Jurkat, Clone E6-1 (cell line): Measurements from ENCODE around the gene SLFN11. TPM values are rescaled to one million over a fixed set of nuclear protein-coding genes. Genes with fewer than 3 reads are reported as not detected.
A peak's percentile ranks its signal among the peaks of the same experiment; 100 is the strongest.
"Not testable (repeated sequence)": the region's sequence is repeated elsewhere in the genome, so short reads cannot be mapped to it uniquely, and the experiment has no call there.

Source experiments
- DNase-seq: peaks from one replicate; pipeline ENCODE4 v3.0.0-alpha.2; 2011; ENCODE audit warnings: low read depth, low spot score
- H3K4me3 ChIP-seq: 2 replicates; pipeline ENCODE4 v1.5.1; 2011; ENCODE audit warnings: mild to moderate bottlenecking, low read length, control low read depth, moderate library complexity
- polyA plus RNA-seq: library from polyadenylated mRNA; unstranded; fragments of >200 nt; gene quantifications from one replicate; pipeline ENCODE4 v1.2.1, GENCODE V29; 2012; ENCODE audit warnings: missing spikeins; ENCODE audit not compliant: insufficient read length, insufficient read depth

The SLFN11 gene, protein sequence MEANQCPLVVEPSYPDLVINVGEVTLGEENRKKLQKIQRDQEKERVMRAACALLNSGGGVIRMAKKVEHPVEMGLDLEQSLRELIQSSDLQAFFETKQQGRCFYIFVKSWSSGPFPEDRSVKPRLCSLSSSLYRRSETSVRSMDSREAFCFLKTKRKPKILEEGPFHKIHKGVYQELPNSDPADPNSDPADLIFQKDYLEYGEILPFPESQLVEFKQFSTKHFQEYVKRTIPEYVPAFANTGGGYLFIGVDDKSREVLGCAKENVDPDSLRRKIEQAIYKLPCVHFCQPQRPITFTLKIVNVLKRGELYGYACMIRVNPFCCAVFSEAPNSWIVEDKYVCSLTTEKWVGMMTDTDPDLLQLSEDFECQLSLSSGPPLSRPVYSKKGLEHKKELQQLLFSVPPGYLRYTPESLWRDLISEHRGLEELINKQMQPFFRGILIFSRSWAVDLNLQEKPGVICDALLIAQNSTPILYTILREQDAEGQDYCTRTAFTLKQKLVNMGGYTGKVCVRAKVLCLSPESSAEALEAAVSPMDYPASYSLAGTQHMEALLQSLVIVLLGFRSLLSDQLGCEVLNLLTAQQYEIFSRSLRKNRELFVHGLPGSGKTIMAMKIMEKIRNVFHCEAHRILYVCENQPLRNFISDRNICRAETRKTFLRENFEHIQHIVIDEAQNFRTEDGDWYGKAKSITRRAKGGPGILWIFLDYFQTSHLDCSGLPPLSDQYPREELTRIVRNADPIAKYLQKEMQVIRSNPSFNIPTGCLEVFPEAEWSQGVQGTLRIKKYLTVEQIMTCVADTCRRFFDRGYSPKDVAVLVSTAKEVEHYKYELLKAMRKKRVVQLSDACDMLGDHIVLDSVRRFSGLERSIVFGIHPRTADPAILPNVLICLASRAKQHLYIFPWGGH
- polyA plus RNA-seq = 36.4 TPM

DNA sequence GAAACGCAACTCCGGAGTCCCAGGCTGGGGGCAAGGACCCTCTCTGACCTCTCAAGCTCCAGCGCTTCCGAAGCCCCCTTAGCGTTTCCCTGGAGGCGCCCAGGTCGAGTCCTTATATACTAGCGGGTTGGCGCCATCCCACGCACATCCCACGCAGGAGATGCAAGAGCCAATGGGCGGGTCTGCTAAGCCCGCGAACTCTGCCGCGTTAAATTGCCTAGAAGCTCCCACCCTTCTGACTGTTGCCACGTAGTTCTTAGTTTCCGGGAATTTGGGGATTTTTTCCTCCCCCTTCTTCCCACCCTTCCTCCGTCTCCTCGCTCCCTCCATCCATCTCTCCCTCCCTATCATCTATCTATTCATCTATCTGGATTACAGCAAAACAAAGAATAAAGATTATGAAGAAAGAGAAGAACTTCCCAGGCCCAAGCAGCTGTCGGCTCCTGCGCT, at the start of gene SLFN11:
Gene SLFN11 (minus strand): TSS at position 88 of the 450 bp plus-strand sequence. CDS start 9,814 bp downstream, outside the sequence.
- H3K4me3 ChIP-seq = peak within 1 kb of the TSS; percentile 83
- peak; percentile 91 for DNase-seq

DNA sequence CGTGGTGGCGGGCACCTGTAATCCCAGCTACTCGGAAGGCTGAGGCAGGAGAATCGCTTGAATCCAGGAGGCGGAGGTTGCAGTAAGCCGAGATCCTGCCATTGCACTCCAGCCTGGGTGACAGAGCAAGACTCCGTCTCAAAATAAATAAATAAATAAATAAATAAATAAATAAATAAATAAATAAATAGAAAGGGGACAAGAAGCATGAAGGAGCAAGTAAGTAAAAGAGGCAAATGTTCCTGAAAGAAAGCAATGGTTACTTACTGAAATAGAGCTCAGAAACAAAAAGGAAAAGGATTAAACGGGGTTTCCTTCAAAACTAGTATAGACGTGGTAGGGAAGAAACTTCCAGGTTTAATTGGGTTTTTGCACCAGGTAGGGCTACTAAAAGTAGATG, 47.6 kb upstream of the SLFN11 start:
- H3K4me3 ChIP-seq, DNase-seq: not testable (repeated sequence)

DNA sequence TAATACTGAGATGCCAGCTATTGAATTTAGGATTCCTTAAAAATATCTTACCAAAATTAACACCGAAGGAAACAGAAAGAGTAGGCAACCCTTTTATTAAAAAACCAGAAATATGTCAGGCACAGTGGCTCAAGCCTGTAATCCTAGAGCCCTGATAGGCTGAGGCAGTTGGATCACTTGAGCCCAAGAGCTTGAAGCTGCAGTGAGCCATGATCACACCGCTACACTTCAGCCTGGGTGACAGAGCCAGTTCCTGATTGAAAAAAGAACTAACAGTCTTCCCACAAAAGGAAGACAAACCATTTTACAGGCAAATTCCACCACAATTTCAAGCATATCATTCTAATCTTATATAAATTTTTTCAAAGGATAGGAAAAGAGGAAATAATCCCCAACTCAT, 43.2 kb upstream of the SLFN11 start:
- no peak overlapping the region for H3K4me3 ChIP-seq
- no peak for DNase-seq

- not testable (repeated sequence) for H3K4me3 ChIP-seq, DNase-seq
These were observed 41.3 kb upstream of the SLFN11 start for GRCh38 chr17:35414707-35415106.

GRCh38 chr17:35414247-35414646, 40.8 kb upstream of the SLFN11 start:
- no peak for DNase-seq
- H3K4me3 ChIP-seq = no peak overlapping the region

GRCh38 chr17:35407531-35407930, 34.1 kb upstream of the SLFN11 start:
- no peak overlapping the region for H3K4me3 ChIP-seq

DNA sequence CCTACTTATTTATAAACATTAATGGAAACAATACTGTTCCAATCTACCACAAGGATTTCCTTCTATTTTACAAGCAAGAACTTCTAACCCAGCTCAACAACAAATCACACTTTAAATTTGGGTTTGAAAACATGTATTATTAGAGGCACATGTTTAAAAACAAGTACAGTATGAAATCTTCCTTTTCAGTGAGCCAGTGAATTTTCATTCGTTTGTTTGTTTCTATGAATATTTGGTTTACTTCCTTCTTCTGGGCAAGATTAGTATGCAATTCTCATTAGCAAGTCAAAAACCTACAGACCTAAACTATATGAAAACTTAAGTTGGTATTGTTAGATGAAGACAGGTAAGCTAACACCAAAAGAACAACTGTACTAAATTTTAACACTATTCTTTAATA, 33.1 kb upstream of the SLFN11 start:
- no peak for DNase-seq
- no peak overlapping the region for H3K4me3 ChIP-seq

More at GRCh38 chr17:35407531-35407930, 34.1 kb upstream of the SLFN11 start:
- DNase-seq = no peak

- H3K4me3 ChIP-seq = no peak overlapping the region
- DNase-seq = peak; percentile 60
These were observed 30.9 kb upstream of the SLFN11 start for GRCh38 chr17:35404360-35404759.

GRCh38 chr17:35393783-35394182, 20.4 kb upstream of the SLFN11 start:
- not testable (repeated sequence) for DNase-seq, H3K4me3 ChIP-seq

DNA sequence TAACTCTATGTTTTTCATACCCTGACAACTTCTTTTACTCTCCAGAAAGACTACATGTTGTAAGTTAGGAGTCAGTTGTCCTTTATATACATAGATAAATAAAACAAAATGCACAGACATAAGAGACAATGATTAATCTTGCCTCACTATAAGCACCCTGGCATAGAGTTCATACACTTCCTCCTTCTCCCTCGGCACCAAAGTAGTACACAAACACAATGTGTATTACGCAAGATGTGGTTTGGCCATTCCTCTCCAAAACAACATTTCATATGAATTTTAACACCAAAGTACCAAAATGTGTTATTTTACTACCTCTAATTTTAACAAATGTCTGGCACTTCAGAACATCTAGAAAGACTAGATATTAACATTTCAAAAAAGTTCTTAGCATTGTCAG, 17.2 kb upstream of the SLFN11 start:
- no peak for DNase-seq
- H3K4me3 ChIP-seq = no peak overlapping the region

DNA sequence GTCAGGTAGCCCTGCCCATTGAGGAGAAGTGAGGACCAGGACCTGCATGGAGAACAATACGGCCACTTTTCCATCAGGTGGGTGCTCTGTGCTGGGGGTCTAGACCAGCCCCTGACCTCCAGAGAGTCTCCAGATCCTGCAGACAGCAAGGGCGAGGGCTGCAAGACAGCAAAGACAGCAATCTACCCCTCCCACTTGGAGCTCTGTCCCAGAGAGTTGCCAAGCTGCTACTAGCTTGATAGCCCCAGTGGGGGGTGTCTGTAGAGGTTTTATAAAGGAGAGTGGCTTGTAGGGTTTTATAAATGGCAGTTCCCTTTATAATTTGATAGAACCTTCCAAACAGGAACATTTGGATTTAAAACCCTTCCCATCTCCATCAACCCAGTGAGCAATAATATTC, 16.7 kb upstream of the SLFN11 start:
- no peak overlapping the region for H3K4me3 ChIP-seq
- no peak for DNase-seq

DNA sequence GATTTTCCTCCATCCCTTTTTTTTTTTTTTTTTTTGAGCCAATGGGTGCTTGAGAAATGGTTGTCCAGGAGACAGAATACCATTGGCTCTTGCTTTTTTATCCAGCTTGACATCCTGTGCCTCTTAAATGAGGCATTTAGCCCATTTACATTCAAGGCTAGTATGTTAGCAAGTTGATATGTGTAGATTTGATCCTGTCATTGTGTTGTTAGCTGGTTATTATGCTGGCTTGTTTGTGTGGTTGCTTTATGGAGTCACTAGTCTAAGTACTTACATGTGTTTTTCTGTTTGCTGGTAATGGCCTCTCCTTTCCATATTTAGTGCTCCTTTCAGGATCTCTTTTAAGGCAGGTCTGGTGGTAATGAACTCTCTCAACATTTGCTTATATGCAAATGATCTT, 14.1 kb upstream of the SLFN11 start:
- H3K4me3 ChIP-seq = no peak overlapping the region
- DNase-seq = no peak

GRCh38 chr17:35377706-35378105, 4.3 kb upstream of the SLFN11 start:
- DNase-seq = no peak
- H3K4me3 ChIP-seq = no peak overlapping the region

- no peak for DNase-seq
- H3K4me3 ChIP-seq = no peak overlapping the region
These were observed 3.6 kb upstream of the SLFN11 start for GRCh38 chr17:35377068-35377467.

- DNase-seq = no peak
- H3K4me3 ChIP-seq = no peak overlapping the region
These were observed 2.8 kb upstream of the SLFN11 start for GRCh38 chr17:35376245-35376644.

DNA sequence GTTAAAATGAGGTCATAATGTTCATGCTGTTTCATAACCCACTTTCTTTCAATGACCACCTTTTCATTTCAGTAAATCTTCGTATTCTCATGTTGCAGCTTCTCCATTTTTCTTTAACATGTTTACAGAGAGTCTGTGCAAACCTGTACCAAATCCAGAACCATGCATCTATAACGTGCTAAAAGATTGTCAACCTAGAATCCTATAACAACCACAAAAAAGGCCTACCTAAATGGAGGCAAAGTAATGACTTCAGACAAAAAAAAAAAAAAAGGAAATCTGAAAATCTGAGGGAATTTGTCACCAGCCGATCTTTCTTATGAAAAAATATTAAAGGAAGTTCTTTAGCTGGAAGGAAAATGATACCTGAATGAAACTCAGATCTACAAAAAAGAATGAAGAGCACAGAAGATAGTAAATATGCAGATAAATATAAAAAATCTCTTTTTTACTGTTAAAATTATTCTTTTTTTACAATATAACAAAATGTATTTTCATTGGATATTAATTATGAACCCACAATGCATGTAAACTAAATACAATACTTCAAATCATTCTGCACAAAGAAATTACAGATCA, 1.4 kb upstream of the SLFN11 start:
- H3K4me3 ChIP-seq = peak overlapping the region; percentile 83
- no peak for DNase-seq

DNA sequence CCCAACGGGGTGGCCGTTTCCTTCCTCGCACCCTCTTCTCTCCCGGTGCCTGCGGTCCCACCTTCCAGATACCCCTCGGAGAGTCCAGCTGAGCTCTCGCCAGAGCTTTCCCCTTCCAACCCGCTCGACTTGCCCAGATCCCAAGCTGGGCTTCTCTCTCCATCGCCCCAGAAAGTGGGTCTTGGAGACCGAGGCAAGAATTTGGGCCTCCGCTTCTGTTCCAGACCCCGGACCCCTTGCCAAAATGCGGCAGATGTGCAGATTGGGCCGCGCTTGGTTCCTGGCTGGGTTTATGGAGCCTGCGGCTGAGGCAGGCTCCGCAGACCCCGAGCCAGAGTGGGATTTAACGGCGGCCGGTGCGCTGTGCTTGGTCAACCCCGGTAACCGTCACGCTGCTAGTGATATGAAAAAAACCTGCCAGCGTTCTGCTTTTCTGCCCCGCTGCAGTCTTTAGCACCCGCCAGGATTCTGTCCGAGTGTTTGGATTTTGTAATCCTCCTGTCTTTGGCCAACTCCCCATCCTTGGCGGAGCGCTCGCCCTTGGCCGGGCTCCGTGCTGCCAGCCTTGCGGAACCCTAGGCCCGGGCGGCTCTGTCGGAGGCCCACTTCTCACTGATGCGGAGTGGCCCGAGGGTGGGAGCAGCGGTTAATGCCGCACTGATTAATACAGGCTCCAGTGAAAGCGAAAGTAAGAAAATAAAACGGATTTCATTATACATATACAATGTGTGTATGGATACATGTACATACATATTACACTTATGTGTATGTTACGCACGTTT, 754 bp upstream of the SLFN11 start:
- DNase-seq = peak; percentile 26
- H3K4me3 ChIP-seq = peak overlapping the region; percentile 83

- peak overlapping the region; percentile 83 for H3K4me3 ChIP-seq
- DNase-seq = peak; percentile 15
These were observed 431 bp downstream of the SLFN11 start for GRCh38 chr17:35372846-35373533.
